GM23338 (cell line): ENCODE data around the gene TRIM48. TPM values are rescaled to one million over a fixed set of nuclear protein-coding genes. Genes with fewer than 3 reads are reported as not detected.
"Not testable (repeated sequence)": the region's sequence is repeated elsewhere in the genome, so short reads cannot be mapped to it uniquely, and the experiment has no call there.

Experiments
- ATAC-seq: fragments of 200-7000 bp; cut with Tn5 transposase; 3 replicates; pipeline ENCODE4 v1.9.1; 2020
- DNase-seq: peaks from one replicate; pipeline ENCODE4 v3.0.0-alpha.2; 2015; ENCODE audit warnings: low spot score
- H2AFZ ChIP-seq: fragments of 200-600 bp; sonication (generic); 2 replicates; pipeline ENCODE4 v1.8.0; 2016; ENCODE audit warnings: antibody characterized with exemption, mild to moderate bottlenecking, moderate library complexity
- H3F3A ChIP-seq: fragments of 200-600 bp; sonication (generic); replicated peaks from 2 replicates; pipeline ENCODE4 v1.8.0; 2017; ENCODE audit warnings: antibody characterized with exemption, mixed run types, low read depth
- H3K27ac ChIP-seq: fragments of 200-600 bp; sonication (generic); 2 replicates; pipeline ENCODE4 v1.6.1; 2016; ENCODE audit warnings: low read depth
- H3K27me3 ChIP-seq: fragments of 200-600 bp; sonication (generic); 2 replicates; pipeline ENCODE4 v1.8.0; 2016; ENCODE audit warnings: mild to moderate bottlenecking, mixed run types, moderate library complexity; ENCODE audit not compliant: insufficient read depth
- H3K36me3 ChIP-seq: fragments of 200-600 bp; sonication (generic); 2 replicates; pipeline ENCODE4 v1.8.0; 2016; ENCODE audit warnings: mild to moderate bottlenecking; ENCODE audit not compliant: insufficient read depth
- H3K4me1 ChIP-seq: fragments of 200-600 bp; sonication (generic); 2 replicates; pipeline ENCODE4 v1.8.0; 2016; ENCODE audit warnings: mild to moderate bottlenecking, moderate library complexity; ENCODE audit not compliant: insufficient read depth
- H3K4me2 ChIP-seq: fragments of 200-600 bp; sonication (generic); 2 replicates; pipeline ENCODE4 v1.7.1; 2017; ENCODE audit warnings: mixed run types
- H3K4me3 ChIP-seq: fragments of 200-600 bp; sonication (generic); 2 replicates; pipeline ENCODE4 v1.6.1; 2016; ENCODE audit warnings: mixed run types
- H3K79me2 ChIP-seq: fragments of 200-600 bp; sonication (generic); replicated peaks from 2 replicates; pipeline ENCODE4 v1.8.0; 2017; ENCODE audit warnings: mild to moderate bottlenecking; ENCODE audit not compliant: insufficient read depth
- H3K9me2 ChIP-seq: fragments of 200-600 bp; sonication (generic); 2 replicates; pipeline ENCODE4 v1.8.0; 2017; ENCODE audit not compliant: insufficient read depth
- H4K20me1 ChIP-seq: fragments of 200-600 bp; sonication (generic); replicated peaks from 2 replicates; pipeline ENCODE4 v1.8.0; 2017; ENCODE audit warnings: mild to moderate bottlenecking; ENCODE audit not compliant: insufficient read depth
- H3K27ac Mint-ChIP-seq: 2 replicates; pipeline ENCODE4 v1.8.0; 2020; ENCODE audit warnings: inconsistent platforms, mild to moderate bottlenecking, moderate library complexity, mixed read lengths
- H3K27me3 Mint-ChIP-seq: 3 replicates; pipeline ENCODE4 v1.8.0; 2022; ENCODE audit warnings: low read depth, mild to moderate bottlenecking, moderate library complexity, mixed read lengths, inconsistent platforms; ENCODE audit not compliant: insufficient read depth, poor library complexity
- H3K36me3 Mint-ChIP-seq: 3 replicates; pipeline ENCODE4 v1.8.0; 2021; ENCODE audit warnings: low read depth, mild to moderate bottlenecking, inconsistent platforms, moderate library complexity, mixed read lengths
- H3K4me1 Mint-ChIP-seq: 3 replicates; pipeline ENCODE4 v1.8.0; 2020; ENCODE audit warnings: mild to moderate bottlenecking, inconsistent platforms, mixed read lengths
- H3K4me3 Mint-ChIP-seq: 3 replicates; pipeline ENCODE4 v1.8.0; 2021; ENCODE audit warnings: moderate library complexity, mild to moderate bottlenecking, inconsistent platforms, mixed read lengths
- H3K9me3 Mint-ChIP-seq: 3 replicates; pipeline ENCODE4 v1.8.0; 2020; ENCODE audit warnings: moderate library complexity, mild to moderate bottlenecking, inconsistent platforms, mixed read lengths
- EZH2 ChIP-seq: fragments of 200-600 bp; sonication (generic); IDR thresholded peaks from one replicate; pipeline ENCODE4 v1.8.0; 2017; ENCODE audit warnings: antibody characterized with exemption, mild to moderate bottlenecking, low read depth; ENCODE audit not compliant: unreplicated experiment
- JUNB ChIP-seq: IDR thresholded peaks from one replicate; pipeline ENCODE4 v1.6.1; 2016; ENCODE audit warnings: antibody characterized with exemption; ENCODE audit not compliant: unreplicated experiment
- NANOG ChIP-seq: IDR thresholded peaks from 2 replicates; pipeline ENCODE4 v1.6.1; 2016; ENCODE audit warnings: antibody characterized with exemption, borderline replicate concordance
- POLR2AphosphoS5 ChIP-seq: IDR thresholded peaks from 2 replicates; pipeline ENCODE4 v1.6.1; 2016; ENCODE audit warnings: antibody characterized with exemption, low read depth
- REST ChIP-seq: IDR thresholded peaks from one replicate; pipeline ENCODE4 v1.6.1; 2018; ENCODE audit warnings: antibody characterized with exemption; ENCODE audit not compliant: unreplicated experiment
- ZNF462 ChIP-seq: fragments of 250-450 bp; sonication (Bioruptor Pico); IDR thresholded peaks from 2 replicates; pipeline ENCODE4 v1.5.0; 2020; ENCODE audit warnings: mild to moderate bottlenecking, moderate library complexity
- long read RNA-seq: library from polyadenylated mRNA; unstranded; transcript quantifications from one replicate; pipeline ENCODE4 v2.0.0, GENCODE V29; 2020; ENCODE audit not compliant: unreplicated experiment
- polyA plus RNA-seq: library from polyadenylated mRNA; unstranded; fragments of >200 nt; fragmentation: Nextera tagmentation; extraction: Ambion mirVana; gene quantifications from 2 replicates; pipeline ENCODE4 v1.2.1, GENCODE V29; 2016
- total RNA-seq: library from RNA; depleted of rRNA; stranded (reverse); fragments of >200 nt; shearing (Covaris generic); gene quantifications from 2 replicates; pipeline ENCODE4 v1.2.3, GENCODE V29; 2014; rRNA removed

TRIM48 gene
- total RNA-seq (not detected in 2 replicates), polyA plus RNA-seq (not detected in 2 replicates)
- long read RNA-seq, result 0 reads

GRCh38 chr11:55261855-55262254 lies at the start of gene TRIM48:
Gene TRIM48 (plus strand): TSS chr11:55262155. CDS start chr11:55262268, 113 bp downstream.
- H3K79me2 ChIP-seq, H3K36me3 ChIP-seq, H3K4me1 Mint-ChIP-seq, H3F3A ChIP-seq, H3K9me2 ChIP-seq, H3K27ac ChIP-seq, H3K4me3 ChIP-seq, H3K27ac Mint-ChIP-seq, H2AFZ ChIP-seq, ATAC-seq, H3K4me1 ChIP-seq, H3K4me3 Mint-ChIP-seq, H3K27me3 ChIP-seq, H4K20me1 ChIP-seq, H3K27me3 Mint-ChIP-seq, H3K4me2 ChIP-seq, DNase-seq: not testable (repeated sequence)
- peaks cover 17% of the 10 kb centered on the region; the same call in 2 of the 3 replicates for H3K36me3 Mint-ChIP-seq
- H3K9me3 Mint-ChIP-seq, result peaks cover 99% of the 10 kb centered on the region

GRCh38 chr11:55238316-55238715 lies 23.6 kb upstream of the TRIM48 start:
- H3K9me3 Mint-ChIP-seq, result peaks cover 100% of the 10 kb centered on the region
- not testable (repeated sequence) for H3K27me3 Mint-ChIP-seq, ATAC-seq

GRCh38 chr11:55263081-55263480 lies 1.1 kb downstream of the TRIM48 start:
- no peak for DNase-seq
- no peak overlapping the region for H3K4me2 ChIP-seq
- no peak overlapping the region for H3K4me3 ChIP-seq
- no peak overlapping the region for H2AFZ ChIP-seq
- H4K20me1 ChIP-seq, result no peaks in the 10 kb centered on the region
- Mint-ChIP-seq H3K4me1 (no peaks in the 10 kb centered on the region), H3K9me3 (peaks cover 99% of the 10 kb centered on the region), H3K36me3 (peaks cover 21% of the 10 kb centered on the region; the same call in 2 of the 3 replicates), H3K4me3 (no peak overlapping the region), H3K27ac (no peak overlapping the region), H3K27me3 (no peaks in the 10 kb centered on the region)
- no peaks in the 10 kb centered on the region for H3K27me3 ChIP-seq
- no peaks in the 10 kb centered on the region for H3K9me2 ChIP-seq
- ATAC-seq, result no peak
- H3K79me2 ChIP-seq, result no peaks in the 10 kb centered on the region
- H3K27ac ChIP-seq, result no peak overlapping the region
- no peaks in the 10 kb centered on the region for H3K36me3 ChIP-seq
- no peaks in the 10 kb centered on the region for H3K4me1 ChIP-seq
- no peaks in the 10 kb centered on the region for H3F3A ChIP-seq
- TF ChIP-seq POLR2AphosphoS5 (no peak), NANOG (no peak), JUNB (no peak), REST (no peak), EZH2 (no peak), ZNF462 (no peak)

More at GRCh38 chr11:55238316-55238715, 23.6 kb upstream of the TRIM48 start:
- H3K4me1 Mint-ChIP-seq, H3K27ac Mint-ChIP-seq, H3K27me3 ChIP-seq, H3K4me1 ChIP-seq, H3K79me2 ChIP-seq, H3K4me3 ChIP-seq, H3K27ac ChIP-seq, H3K4me3 Mint-ChIP-seq, H3K36me3 ChIP-seq, H4K20me1 ChIP-seq, H3K9me2 ChIP-seq, H3F3A ChIP-seq, H2AFZ ChIP-seq, DNase-seq, H3K4me2 ChIP-seq: not testable (repeated sequence)
- peaks cover 35% of the 10 kb centered on the region for H3K36me3 Mint-ChIP-seq
